Heart right ventricle (tissue), 16 donors: Measurements from ENCODE around the gene RUFY3. TPM values are rescaled to one million over a fixed set of nuclear protein-coding genes. Genes with fewer than 3 reads are reported as not detected.

Experiments
- ATAC-seq, 8 donors: fragments of 200-7000 bp; cut with Tn5 transposase; one replicate each; pipeline ENCODE4 v1.9.1; 2020; ENCODE audit warnings: mild to moderate bottlenecking in 8 of 8, moderate library complexity in 8 of 8, moderate number of reproducible peaks in 1 of 8
- DNase-seq, 2 donors: peaks; one replicate each; pipeline ENCODE4 v3.0.0-alpha.2; 2020
- H3K27ac ChIP-seq, 10 donors: fragments of 200-600 bp; sonication (generic) in 2 of 10; one replicate each; pipeline versions ENCODE4 v1.5.0 to v1.8.0; 2020 to 2022; ENCODE audit warnings: mild to moderate bottlenecking in 3 of 10
- H3K27me3 ChIP-seq, 7 donors: fragments of 200-600 bp; one replicate each; pipeline ENCODE4 v1.8.0; 2021 to 2022; ENCODE audit warnings: mild to moderate bottlenecking in 2 of 7
- H3K36me3 ChIP-seq, 9 donors: fragments of 200-600 bp; sonication (generic) in 1 of 9; one replicate each; pipeline versions ENCODE4 v1.5.0 to v1.8.0; 2020 to 2022; ENCODE audit warnings: mild to moderate bottlenecking in 2 of 9
- H3K4me1 ChIP-seq, 9 donors: fragments of 200-600 bp; sonication (generic) in 1 of 9; one replicate each; pipeline versions ENCODE4 v1.5.0 to v1.8.0; 2020 to 2022; ENCODE audit warnings: mild to moderate bottlenecking in 4 of 9
- H3K4me3 ChIP-seq, 10 donors: fragments of 200-600 bp; sonication (generic) in 2 of 10; one replicate each; pipeline versions ENCODE4 v1.5.0 to v1.8.0; 2020 to 2022; ENCODE audit warnings: mild to moderate bottlenecking in 7 of 10, moderate library complexity in 2 of 10
- H3K9me3 ChIP-seq, 11 donors: fragments of 200-600 bp in 10 of 11; sonication (generic) in 2 of 11; one replicate each; pipeline versions ENCODE4 v1.5.0 to v1.8.0; 2013 to 2022; ENCODE audit warnings: mild to moderate bottlenecking in 2 of 11, control low read depth in 1 of 11, moderate library complexity in 1 of 11
- WGBS, 2 donors: extraction: QIAGEN DNeasy Blood & Tissue Kit; methylation state at CpG; one replicate each; pipeline ENCODE4 v1.1.7; 2013; ENCODE audit warnings: inconsistent platforms in 1 of 2; 5-methylcytosine and 5-hydroxymethylcytosine counted together
- intact Hi-C, 10 donors: fragments of 100-400 bp; cut with DNase I; formaldehyde crosslinking; loops; one replicate each; pipeline versions ENCODE4 v1.11.1 to v1.14.2; 2022
- polyA plus RNA-seq, 2 donors: library from polyadenylated mRNA; stranded (reverse); fragments of 200-250 nt; gene quantifications; one replicate each; pipeline ENCODE4 v1.2.3, GENCODE V29; 2013
- total RNA-seq, 10 donors: library from RNA; stranded (reverse); fragmentation: NEBNext Ultra II Directional in 3 of 10; extraction: Animal tissue kit (Norgen Biotek cat#: 25700) in 3 of 10; gene quantifications; one replicate each; pipeline versions ENCODE4 v1.2.1 to v1.2.4, GENCODE V29; 2021 to 2023
- TF ChIP-seq, protein P1 (sequence below), 9 donors: fragments of 200-600 bp; sonication (generic) in 2 of 9; IDR thresholded peaks; one replicate each; pipeline versions ENCODE4 v1.5.0 to v1.8.0; 2021 to 2022; ENCODE audit warnings: antibody characterized with exemption in 9 of 9, mild to moderate bottlenecking in 5 of 9, moderate library complexity in 1 of 9
- donor health status: Arrhythmogenic right ventricular cardiomyopathy.
- donor health status: ischemic (EF 13 %, LVEDD 7.1; RV severe dilation, severe dysfunction).
- donor health status: healthy with polysubstance abuse.
- donor health status: DM: no; HTN: yes; CAD: no.
- donor health status: DM: no; HTN: no; CAD: no.
- donor health status: ischemic (EF 25% LVEDD 6.9; RV normal size, moderate dysfunction).
- donor health status: ischemic (EF 25% LVEDD 5.7; RV mildly dilated, moderate dysfunction).
- donor health status: healthy.
- donor health status: DM: yes; HTN: yes; CAD: no.
- donor health status: Ischemic cardiomyopathy.
- donor health status: ischemic (EF 35%, LVEDD 5.7; RV mildly dilated, moderate dysfunction).
- donor health status: nonischemic (EF 11% LVEDD 7.7; RV severe dilation, severe dysfunction).
- donor health status: DM: yes; HTN: yes; CAD: no.
- donor health status: PGD.
- donor health status: ischemic (EF 29% LVEDD 5.4; RV normal size, mild dysfunction).
- donor health status: nonischemic (EF 23%, LVEDD 6.1; RV moderate dilation, normal function).

RUFY3 gene
- total and polyA plus RNA-seq, 12 donors: 13.2 to 28.7 (median 21.7) TPM

GRCh38 chr4:70831293-70831692 is 109.5 kb downstream of the RUFY3 start:
- intact Hi-C loops: loop anchor here in 6 of 10 donors (10.0 kb wide), 4 partner anchors 46 to 164 kb away; partner anchors contain the start of genes DCK (in 3 of the 6) and UTP3 (in 1 of the 6)
- TF ChIP-seq, protein P1, sequence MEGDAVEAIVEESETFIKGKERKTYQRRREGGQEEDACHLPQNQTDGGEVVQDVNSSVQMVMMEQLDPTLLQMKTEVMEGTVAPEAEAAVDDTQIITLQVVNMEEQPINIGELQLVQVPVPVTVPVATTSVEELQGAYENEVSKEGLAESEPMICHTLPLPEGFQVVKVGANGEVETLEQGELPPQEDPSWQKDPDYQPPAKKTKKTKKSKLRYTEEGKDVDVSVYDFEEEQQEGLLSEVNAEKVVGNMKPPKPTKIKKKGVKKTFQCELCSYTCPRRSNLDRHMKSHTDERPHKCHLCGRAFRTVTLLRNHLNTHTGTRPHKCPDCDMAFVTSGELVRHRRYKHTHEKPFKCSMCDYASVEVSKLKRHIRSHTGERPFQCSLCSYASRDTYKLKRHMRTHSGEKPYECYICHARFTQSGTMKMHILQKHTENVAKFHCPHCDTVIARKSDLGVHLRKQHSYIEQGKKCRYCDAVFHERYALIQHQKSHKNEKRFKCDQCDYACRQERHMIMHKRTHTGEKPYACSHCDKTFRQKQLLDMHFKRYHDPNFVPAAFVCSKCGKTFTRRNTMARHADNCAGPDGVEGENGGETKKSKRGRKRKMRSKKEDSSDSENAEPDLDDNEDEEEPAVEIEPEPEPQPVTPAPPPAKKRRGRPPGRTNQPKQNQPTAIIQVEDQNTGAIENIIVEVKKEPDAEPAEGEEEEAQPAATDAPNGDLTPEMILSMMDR (IDR thresholded peaks at IDR 0.05): no peak
- H3K36me3 ChIP-seq: peaks cover 0 to 98% (median 46%) of the 10 kb centered on the region in 9 donors
- DNase-seq (no peak), ATAC-seq (no peak)
- H3K4me1 ChIP-seq: peaks cover 0 to 16% (median 6%) of the 10 kb centered on the region in 9 donors
- no peaks in the 10 kb centered on the region for H3K27me3 ChIP-seq
- no peak overlapping the region for H3K4me3 ChIP-seq
- H3K9me3 ChIP-seq: no peaks in the 10 kb centered on the region
- H3K27ac ChIP-seq: no peak overlapping the region
- WGBS, 2 donors: 97% methylated on average over 4 of the region's 4 CpGs

- H3K9me3 ChIP-seq: no peaks in the 10 kb centered on the region
- H3K27ac ChIP-seq: no peak overlapping the region
- H3K36me3 ChIP-seq: peaks cover 0 to 76% (median 31%) of the 10 kb centered on the region in 9 donors
- ATAC-seq (no peak), DNase-seq (no peak)
- WGBS, 2 donors: 97 to 100% methylated on average over 1 of the region's 1 CpG
- H3K27me3 ChIP-seq: no peaks in the 10 kb centered on the region
- intact Hi-C loops: loop anchor here in 6 of 10 donors (10.0 kb wide), 4 partner anchors 49 to 161 kb away; partner anchors contain the start of genes DCK (in 3 of the 6) and UTP3 (in 1 of the 6)
- H3K4me1 ChIP-seq: peaks cover 3 to 40% (median 28%) of the 10 kb centered on the region in 9 donors
- no peak overlapping the region for H3K4me3 ChIP-seq
- TF ChIP-seq, protein P1 (IDR thresholded peaks at IDR 0.05): no peak
Measured at GRCh38 chr4:70833675-70834074, 111.9 kb downstream of the RUFY3 start.

DNA sequence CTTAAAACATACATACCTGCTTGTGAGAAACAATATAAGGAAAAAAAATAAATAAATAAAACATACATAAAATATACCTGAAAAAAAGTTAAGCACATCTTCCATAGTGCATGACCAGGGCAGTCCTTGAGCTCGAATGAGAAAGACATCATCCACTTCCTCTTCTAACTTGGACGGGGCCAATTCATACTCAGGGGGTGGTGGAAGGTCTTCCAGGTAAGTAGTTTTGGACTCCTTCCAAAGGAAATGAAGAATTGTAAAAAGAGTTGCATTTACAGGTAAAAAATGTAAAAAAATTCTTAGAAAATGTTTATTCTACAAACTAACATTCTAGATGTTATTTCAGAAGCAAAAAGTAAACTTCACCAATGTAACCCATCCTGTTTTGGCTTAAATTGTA is 114.3 kb downstream of the RUFY3 start:
- TF ChIP-seq, protein P1 (IDR thresholded peaks at IDR 0.05): no peak
- WGBS, 2 donors: 47 to 57% methylated on average over 2 of the region's 2 CpGs
- no peaks in the 10 kb centered on the region for H3K9me3 ChIP-seq
- peaks cover 0 to 52% (median 21%) of the 10 kb centered on the region in 9 donors for H3K36me3 ChIP-seq
- DNase-seq (no peak), ATAC-seq (no peak)
- H3K27ac ChIP-seq: no peak overlapping the region
- peaks cover 3 to 41% (median 28%) of the 10 kb centered on the region in 9 donors for H3K4me1 ChIP-seq
- intact Hi-C loops: loop anchor here in 6 of 10 donors (5.0 to 10.0 kb wide), 6 partner anchors 51 to 159 kb away; partner anchors contain the start of genes DCK (in 4 of the 6), MOB1B (in 1 of the 6) and UTP3 (in 1 of the 6)
- no peak overlapping the region for H3K4me3 ChIP-seq
- H3K27me3 ChIP-seq: no peaks in the 10 kb centered on the region

- 20 to 27% methylated on average over 4 of the region's 4 CpGs for WGBS, 2 donors
- Histone ChIP-seq H3K27me3 (no peaks in the 10 kb centered on the region), H3K9me3 (no peaks in the 10 kb centered on the region), H3K27ac (peak overlapping the region in 9 of 10 donors; percentile 81 to 99 (median 96)), H3K36me3 (peaks cover 0 to 30% (median 14%) of the 10 kb centered on the region in 9 donors), H3K4me1 (peaks cover 3 to 41% (median 28%) of the 10 kb centered on the region in 9 donors), H3K4me3 (peak overlapping the region; percentile 59 to 95 (median 88))
- intact Hi-C loops: loop anchor here in 7 of 10 donors (2.0 to 10.0 kb wide), 10 partner anchors 53 to 157 kb away; partner anchors contain the start of genes DCK (in 5 of the 7), MOB1B (in 2 of the 7) and UTP3 (in 2 of the 7)
- TF ChIP-seq, protein P1 (IDR thresholded peaks at IDR 0.05): no peak
- no peak for DNase-seq
- ATAC-seq: no peak
Measured at GRCh38 chr4:70838204-70838603, 116.4 kb downstream of the RUFY3 start.
